HepG2 (cell line): ENCODE data around the gene TNFSF12. TPM values are rescaled to one million over a fixed set of nuclear protein-coding genes. Genes with fewer than 3 reads are reported as not detected.

Source experiments
- ATAC-seq: fragments of 200-7000 bp; cut with Tn5 transposase; 3 replicates; pipeline ENCODE4 v1.9.1; 2020; ENCODE audit warnings: mild to moderate bottlenecking, moderate library complexity
- BruUV-seq: library from RNA; stranded (reverse); fragments of 400-500 nt; replicated peaks from 2 replicates; lab custom pipeline; 2021; lab: Mats Ljungman, UMichigan
- CTCF ChIA-PET: fragments of 300-600 bp; formaldehyde crosslinking; extraction: SDS; loops from one replicate; lab custom pipeline; 2021; ENCODE audit warnings: low total read pairs, inconsistent platforms, low intra/inter-chr PET ratio; lab: Yijun Ruan, JAX
- POLR2A ChIA-PET: fragments of 350-600 bp; sonication (Branson Sonifier 250); formaldehyde crosslinking; loops from one replicate; lab custom pipeline; 2020; ENCODE audit warnings: antibody characterized with exemption, inconsistent platforms; lab: Yijun Ruan, JAX
- DNase-seq: peaks from one replicate; pipeline ENCODE4 v3.0.0-alpha.2; 2015; ENCODE audit warnings: low spot score
- FAIRE-seq: peaks from 3 replicates; lab custom pipeline; 2011; peaks lifted over from hg19 to GRCh38; lab: Jason Lieb, UNC
- H2AFZ ChIP-seq: one replicate; pipeline ENCODE4 v1.6.1; 2011; ENCODE audit warnings: low read length, inconsistent platforms
- H3K27ac ChIP-seq: fragments of 300-600 bp; 3 replicates; pipeline ENCODE4 v1.8.0; 2011; ENCODE audit warnings: mixed run types, mild to moderate bottlenecking, mixed read lengths, low read length, inconsistent platforms; ENCODE audit not compliant: insufficient read depth; ENCODE audit errors: extremely low read length
- H3K27me3 ChIP-seq, 2 experiments: fragments of 200-600 bp in 1 of 2; 2 replicates in 1 of 2; 3 replicates in 1 of 2; pipeline versions ENCODE4 v1.6.0 to v1.8.0; 2011; ENCODE audit warnings: low read length in 2 of 2, mild to moderate bottlenecking in 2 of 2, moderate library complexity in 2 of 2, inconsistent platforms in 1 of 2; ENCODE audit not compliant: insufficient read depth in 2 of 2, control insufficient read depth in 1 of 2
- H3K36me3 ChIP-seq, 2 experiments: fragments of 200-600 bp in 1 of 2; replicated peaks in 1 of 2; 2 replicates in 1 of 2; 3 replicates in 1 of 2; pipeline versions ENCODE4 v1.5.1 to v1.8.0; 2011; ENCODE audit warnings: low read length in 2 of 2, inconsistent platforms in 1 of 2; ENCODE audit not compliant: insufficient read depth in 2 of 2, control insufficient read depth in 1 of 2
- H3K4me1 ChIP-seq: 2 replicates; pipeline ENCODE4 v1.5.1; 2012; ENCODE audit warnings: low read length, inconsistent platforms; ENCODE audit not compliant: insufficient read depth
- H3K4me2 ChIP-seq: 2 replicates; pipeline ENCODE4 v1.6.0; 2011; ENCODE audit warnings: low read depth, low read length, inconsistent platforms
- H3K4me3 ChIP-seq, 3 experiments: fragments of 200-600 bp in 1 of 3; sonication (generic), shearing (Covaris generic) in 1 of 3; replicated peaks in 1 of 3; 2 replicates each; pipeline ENCODE4 v1.5.1; 2011 to 2016; ENCODE audit warnings: low read length in 3 of 3, inconsistent platforms in 2 of 3, low read depth in 2 of 3, mild to moderate bottlenecking in 2 of 3, control low read depth in 1 of 3, mixed read lengths in 1 of 3; ENCODE audit not compliant: insufficient read depth in 1 of 3
- H3K79me2 ChIP-seq: one replicate; pipeline ENCODE4 v1.6.1; 2011; ENCODE audit warnings: low read length, inconsistent platforms; ENCODE audit not compliant: insufficient read depth
- H3K9ac ChIP-seq: 2 replicates; pipeline ENCODE4 v1.6.0; 2011; ENCODE audit warnings: mild to moderate bottlenecking, low read depth, low read length, inconsistent platforms; ENCODE audit not compliant: insufficient read depth
- H3K9me3 ChIP-seq: 2 replicates; pipeline ENCODE4 v1.5.1; 2012; ENCODE audit warnings: mild to moderate bottlenecking, low read length
- H4K20me1 ChIP-seq: 2 replicates; pipeline ENCODE4 v1.6.0; 2011; ENCODE audit warnings: inconsistent platforms, mild to moderate bottlenecking, low read length, moderate library complexity; ENCODE audit not compliant: insufficient read depth
- NFYC ChIP-seq: IDR thresholded peaks from 2 replicates; pipeline ENCODE4 v1.6.1; 2016; ENCODE audit warnings: missing genetic modification reagents, missing compliant biosample characterization
- REPIN1 ChIP-seq: sonication (generic); formaldehyde crosslinking; IDR thresholded peaks from 2 replicates; pipeline ENCODE4 v1.8.0; 2022; ENCODE audit warnings: missing genetic modification reagents, low read depth, mild to moderate bottlenecking, borderline replicate concordance
- SRSF9 ChIP-seq: fragments of 200-400 bp; formaldehyde crosslinking; IDR thresholded peaks from 2 replicates; pipeline ENCODE4 v1.6.1; 2018; ENCODE audit warnings: borderline replicate concordance, mild to moderate bottlenecking, low read depth, low read length; ENCODE audit not compliant: insufficient read depth, poor library complexity, severe bottlenecking
- ZNF121 ChIP-seq: sonication (generic); formaldehyde crosslinking; IDR thresholded peaks from 2 replicates; pipeline ENCODE4 v1.5.0; 2020; ENCODE audit warnings: mild to moderate bottlenecking, missing genetic modification reagents
- ZNF549 ChIP-seq: sonication (generic); formaldehyde crosslinking; IDR thresholded peaks from 2 replicates; pipeline ENCODE4 v1.5.0; 2020; ENCODE audit warnings: missing genetic modification reagents
- ZNF672 ChIP-seq: sonication (generic); formaldehyde crosslinking; IDR thresholded peaks from 2 replicates; pipeline ENCODE4 v1.8.1; 2022; ENCODE audit warnings: missing genetic modification reagents
- ZNF737 ChIP-seq: sonication (generic); formaldehyde crosslinking; IDR thresholded peaks from 2 replicates; pipeline ENCODE4 v1.5.0; 2020; ENCODE audit warnings: missing genetic modification reagents, mild to moderate bottlenecking, borderline replicate concordance
- ZNF747 ChIP-seq: sonication (generic); formaldehyde crosslinking; IDR thresholded peaks from 2 replicates; pipeline ENCODE4 v1.8.1; 2023; ENCODE audit warnings: missing genetic modification reagents, mild to moderate bottlenecking, borderline replicate concordance
- ZNF792 ChIP-seq: IDR thresholded peaks from 2 replicates; pipeline ENCODE4 v1.6.1; 2016
- WGBS: methylation state at CpG from one replicate; pipeline ENCODE4 v1.1.6; 2017; ENCODE audit warnings: low lambda C conversion rate; 5-methylcytosine and 5-hydroxymethylcytosine counted together
- in situ Hi-C: cut with HindIII; loops from 2 replicates; pipeline ENCODE4 v1.10.0; 2017; ENCODE audit warnings: low pct_unique_long_range_greater_than_20kb; ENCODE audit not compliant: extremely low pct_ligation_motif_present
- intact Hi-C: fragments of 100-400 bp; cut with micrococcal nuclease; formaldehyde crosslinking; loops from one replicate; pipeline ENCODE4 v1.10.0; 2022; ENCODE audit not compliant: unreplicated experiment
- polyA plus RNA-seq, 8 experiments: library from polyadenylated mRNA; depleted of rRNA in 3 of 8; stranded (reverse) in 7 of 8; unstranded in 1 of 8; fragments of >200 nt; fragmentation: Illumina TruSeq in 4 of 8; extraction: Trizol in 4 of 8; gene quantifications; 2 replicates each; pipeline versions ENCODE4 v1.2.1 to v1.2.3, GENCODE V29; 2011 to 2016; ENCODE audit warnings: low read depth in 4 of 8, missing spikeins in 1 of 8, mixed read lengths in 1 of 8; ENCODE audit not compliant: insufficient read depth in 1 of 8
- total RNA-seq, 5 experiments: library from RNA; depleted of rRNA; stranded (reverse); fragments of >200 nt; fragmentation: Illumina TruSeq; extraction: Trizol; gene quantifications; 2 replicates each; pipeline ENCODE4 v1.2.3, GENCODE V29; 2016; ENCODE audit warnings: low read depth in 1 of 5

The TNFSF12 gene
- total and polyA plus RNA-seq, 2 of the 13 experiments (the other 11 are each of a cell fraction or from before 2014, with no cell fraction given) = 0.93 to 7.2 TPM

GRCh38 chr17:7538891-7539545 is 9.8 kb upstream of the TNFSF12 start:
- Histone ChIP-seq H3K79me2 (no peaks in the 10 kb centered on the region), H3K27ac (no peak overlapping the region), H3K9me3 (peaks cover 15% of the 10 kb centered on the region), H3K4me2 (no peak overlapping the region), H4K20me1 (no peaks in the 10 kb centered on the region), H3K4me3 (no peak overlapping the region), H3K4me1 (peaks cover 49% of the 10 kb centered on the region), H3K9ac (no peak overlapping the region), H3K27me3 (peaks cover 0 to 8% of the 10 kb centered on the region in 2 experiments; a peak in 3 of 5 replicates), H2AFZ (no peak overlapping the region), H3K36me3 (no peaks in the 10 kb centered on the region)
- in situ Hi-C loops (no loop called here), intact Hi-C loops (loop anchor here (2.0 kb wide), 1 partner anchor 14 kb away; no protein-coding TSS in a partner anchor)
- no peak for ATAC-seq
- no peak for DNase-seq
- BruUV-seq = no TSS peak
- no peak for FAIRE-seq
- TF ChIP-seq ZNF792 (CRISPR knock-in tag) (no peak), ZNF549 (CRISPR knock-in tag) (no peak), ZNF672 (CRISPR knock-in tag) (no peak), NFYC (CRISPR knock-in tag) (no peak), ZNF747 (CRISPR knock-in tag) (no peak), ZNF121 (no peak), SRSF9 (no peak), REPIN1 (CRISPR knock-in tag) (no peak), ZNF737 (CRISPR knock-in tag) (no peak)
- CTCF ChIA-PET = no interaction called here
- WGBS = 41% methylated on average over 11 of the region's 11 CpGs
- POLR2A ChIA-PET = interaction anchor here (1.0 kb wide), 1 partner anchor 21 kb away, joined by 3 read pairs; no protein-coding TSS in a partner anchor
